Endothelial cell of umbilical vein (primary cell): Measurements from ENCODE around the gene MYO1B.

ENCODE experiments used
- CTCF ChIP-seq, 2 donors: IDR thresholded peaks; 1 replicate in 1 of 2; 2 replicates in 1 of 2; pipeline ENCODE4 v1.5.1; 2011; ENCODE audit warnings: low read length in 2 of 2, mild to moderate bottlenecking in 2 of 2, moderate library complexity in 2 of 2, control low read depth in 1 of 2, inconsistent platforms in 1 of 2, low read depth in 1 of 2; ENCODE audit not compliant: insufficient read depth in 1 of 2; ENCODE audit errors: extremely low read depth in 1 of 2
- EZH2 ChIP-seq: IDR thresholded peaks from 2 replicates; pipeline ENCODE4 v1.6.1; 2012; ENCODE audit warnings: borderline replicate concordance, low read depth, mild to moderate bottlenecking, moderate library complexity, low read length, inconsistent platforms; ENCODE audit not compliant: severe bottlenecking
- FOS ChIP-seq: IDR thresholded peaks from 2 replicates; pipeline ENCODE4 v1.6.1; 2011; ENCODE audit warnings: mild to moderate bottlenecking, low read length, moderate library complexity, borderline replicate concordance; ENCODE audit not compliant: insufficient read depth
- GATA2 ChIP-seq: IDR thresholded peaks from 2 replicates; pipeline ENCODE4 v1.7.0; 2011; ENCODE audit warnings: low read depth, mild to moderate bottlenecking, moderate library complexity, mixed read lengths, low read length; ENCODE audit not compliant: insufficient read length, insufficient read depth
- JUN ChIP-seq: IDR thresholded peaks from 2 replicates; pipeline ENCODE4 v1.6.1; 2011; ENCODE audit warnings: borderline replicate concordance, low read depth; ENCODE audit not compliant: insufficient read length, insufficient read depth
- MAX ChIP-seq: IDR thresholded peaks from 2 replicates; pipeline ENCODE4 v1.6.1; 2011; ENCODE audit not compliant: insufficient read depth, insufficient read length
- MYC ChIP-seq: IDR thresholded peaks from one replicate; pipeline ENCODE4 v1.6.1; 2011; ENCODE audit warnings: mild to moderate bottlenecking, low read depth, low read length
- POLR2A ChIP-seq: IDR thresholded peaks from 2 replicates; pipeline ENCODE4 v1.6.1; 2012; ENCODE audit warnings: low read depth, mild to moderate bottlenecking, control low read depth, low read length
- POLR2AphosphoS5 ChIP-seq: IDR thresholded peaks from 2 replicates; pipeline ENCODE4 v1.6.1; 2012; ENCODE audit warnings: low read depth, mild to moderate bottlenecking, control low read depth, low read length, moderate library complexity; ENCODE audit not compliant: insufficient read depth

- TF ChIP-seq POLR2AphosphoS5: no peak
- no peak for TF ChIP-seq CTCF (IDR thresholded peaks at IDR 0.05; ENCODE audit: extremely low read depth in 1 of 2, insufficient read depth in 1 of 2, low read depth in 1 of 2, low read length in 2 of 2)
- no peak for TF ChIP-seq EZH2
- TF ChIP-seq JUN: no peak
- TF ChIP-seq GATA2: no peak
- TF ChIP-seq MAX: no peak
- TF ChIP-seq POLR2A: no peak
- TF ChIP-seq MYC: no peak
- no peak for TF ChIP-seq FOS
These were observed 206.9 kb downstream of the MYO1B start for GRCh38 chr2:191452065-191452464.
